ENCODE data around the gene L1CAM. TPM values are rescaled to one million over a fixed set of nuclear protein-coding genes. Genes with fewer than 3 reads are reported as not detected.
A peak's percentile ranks its signal among the peaks of the same experiment; 100 is the strongest.

Gene L1CAM
- total and polyA plus RNA-seq, 7 donors: 2.4 to 30.2 (median 15.5) TPM; not detected in 1

GRCh38 chrX:153827903-153828302 lies 58.1 kb downstream of the L1CAM start:
- Histone ChIP-seq H3K27me3 (peaks cover 0 to 7% (median 0%) of the 10 kb centered on the region in 3 donors), H3K36me3 (no peaks in the 10 kb centered on the region), H3K4me1 (peaks cover 0 to 22% (median 4%) of the 10 kb centered on the region in 4 donors), H3K4me3 (peak overlapping the region in 2 of 4 donors; percentile 55 to 59), H3K27ac (peak overlapping the region; percentile 69 to 79 (median 76)), H3K9me3 (no peaks in the 10 kb centered on the region)
- intact Hi-C loops (cut with DNase I): loop anchor here (1.0 to 2.0 kb wide), 2 partner anchors 62 to 95 kb away; no protein-coding TSS in a partner anchor
- TF ChIP-seq POLR2AphosphoS5 (IDR thresholded peaks at IDR 0.05) (no peak), EP300 (IDR thresholded peaks at IDR 0.05) (no peak), CTCF (IDR thresholded peaks at IDR 0.05) (no peak), POLR2A (IDR thresholded peaks at IDR 0.05) (no peak)
- peak; percentile 56 for DNase-seq
- 75 to 79% methylated on average over 9 of the region's 9 CpGs for WGBS, 2 donors

- 71% methylated on average over 3 of the region's 3 CpGs for WGBS, 2 donors
- TF ChIP-seq CTCF (IDR thresholded peaks at IDR 0.05) (no peak), EP300 (IDR thresholded peaks at IDR 0.05) (no peak), POLR2AphosphoS5 (IDR thresholded peaks at IDR 0.05) (no peak), POLR2A (IDR thresholded peaks at IDR 0.05) (no peak)
- intact Hi-C loops (cut with DNase I): no loop called here
These were observed 59.0 kb downstream of the L1CAM start for GRCh38 chrX:153827016-153827415.

GRCh38 chrX:153825042-153825441 lies 60.9 kb downstream of the L1CAM start:
- Histone ChIP-seq H3K27me3 (no peaks in the 10 kb centered on the region), H3K27ac (no peak overlapping the region), H3K4me1 (peaks cover 0 to 19% (median 3%) of the 10 kb centered on the region in 4 donors), H3K4me3 (no peak overlapping the region), H3K36me3 (no peaks in the 10 kb centered on the region), H3K9me3 (no peaks in the 10 kb centered on the region)
- intact Hi-C loops (cut with DNase I): no loop called here
- DNase-seq: peak; percentile 37
- no peak for TF ChIP-seq CTCF (IDR thresholded peaks at IDR 0.05)
- WGBS, 2 donors: 83 to 86% methylated on average over 8 of the region's 8 CpGs

More at GRCh38 chrX:153827016-153827415, 59.0 kb downstream of the L1CAM start:
- H3K27ac ChIP-seq: no peak overlapping the region
- peaks cover 0 to 22% (median 4%) of the 10 kb centered on the region in 4 donors for H3K4me1 ChIP-seq
- no peaks in the 10 kb centered on the region for H3K27me3 ChIP-seq
- no peaks in the 10 kb centered on the region for H3K9me3 ChIP-seq
- no peak for DNase-seq
- no peak overlapping the region for H3K4me3 ChIP-seq
- H3K36me3 ChIP-seq: no peaks in the 10 kb centered on the region

GRCh38 chrX:153824348-153824747 lies 61.6 kb downstream of the L1CAM start:
- Histone ChIP-seq H3K4me1 (peaks cover 0 to 16% (median 2%) of the 10 kb centered on the region in 4 donors), H3K27ac (no peak overlapping the region), H3K4me3 (no peak overlapping the region), H3K36me3 (no peaks in the 10 kb centered on the region), H3K9me3 (no peaks in the 10 kb centered on the region), H3K27me3 (no peaks in the 10 kb centered on the region)
- intact Hi-C loops (cut with DNase I): no loop called here
- DNase-seq: peak; percentile 42
- 86 to 89% methylated on average over 10 of the region's 10 CpGs for WGBS, 2 donors
- TF ChIP-seq POLR2AphosphoS5 (IDR thresholded peaks at IDR 0.05): no peak
- TF ChIP-seq POLR2A (IDR thresholded peaks at IDR 0.05): no peak
- TF ChIP-seq CTCF (IDR thresholded peaks at IDR 0.05): no peak
- no peak for TF ChIP-seq EP300 (IDR thresholded peaks at IDR 0.05)

GRCh38 chrX:153821066-153821465 lies 64.9 kb downstream of the L1CAM start:
- peaks cover 0 to 10% (median 3%) of the 10 kb centered on the region in 4 donors for H3K4me1 ChIP-seq
- intact Hi-C loops (cut with DNase I): no loop called here
- no peaks in the 10 kb centered on the region for H3K27me3 ChIP-seq
- DNase-seq: no peak
- H3K36me3 ChIP-seq: no peaks in the 10 kb centered on the region
- TF ChIP-seq EP300 (IDR thresholded peaks at IDR 0.05): no peak
- TF ChIP-seq CTCF (IDR thresholded peaks at IDR 0.05): no peak
- TF ChIP-seq POLR2AphosphoS5 (IDR thresholded peaks at IDR 0.05): no peak
- no peak for TF ChIP-seq POLR2A (IDR thresholded peaks at IDR 0.05)
- H3K4me3 ChIP-seq: no peak overlapping the region
- no peaks in the 10 kb centered on the region for H3K9me3 ChIP-seq
- H3K27ac ChIP-seq: no peak overlapping the region
- WGBS, 2 donors: 82 to 93% methylated on average over 9 of the region's 9 CpGs
